GM12874 (cell line): ENCODE data around the gene CAD.

ENCODE experiments used
- TF ChIP-seq, protein P1 (sequence below): IDR thresholded peaks from 2 replicates; pipeline ENCODE4 v1.5.1; 2011; ENCODE audit warnings: low read depth, mild to moderate bottlenecking, control low read depth, low read length, moderate library complexity; ENCODE audit not compliant: insufficient read depth

CAD gene

GRCh38 chr2:27275211-27276150, 58.3 kb downstream of the CAD start, which contains the start of gene DNAJC5G:
Gene DNAJC5G (plus strand): TSS chr2:27275433. CDS start chr2:27276729, 1,296 bp downstream.
- TF ChIP-seq, protein P1, sequence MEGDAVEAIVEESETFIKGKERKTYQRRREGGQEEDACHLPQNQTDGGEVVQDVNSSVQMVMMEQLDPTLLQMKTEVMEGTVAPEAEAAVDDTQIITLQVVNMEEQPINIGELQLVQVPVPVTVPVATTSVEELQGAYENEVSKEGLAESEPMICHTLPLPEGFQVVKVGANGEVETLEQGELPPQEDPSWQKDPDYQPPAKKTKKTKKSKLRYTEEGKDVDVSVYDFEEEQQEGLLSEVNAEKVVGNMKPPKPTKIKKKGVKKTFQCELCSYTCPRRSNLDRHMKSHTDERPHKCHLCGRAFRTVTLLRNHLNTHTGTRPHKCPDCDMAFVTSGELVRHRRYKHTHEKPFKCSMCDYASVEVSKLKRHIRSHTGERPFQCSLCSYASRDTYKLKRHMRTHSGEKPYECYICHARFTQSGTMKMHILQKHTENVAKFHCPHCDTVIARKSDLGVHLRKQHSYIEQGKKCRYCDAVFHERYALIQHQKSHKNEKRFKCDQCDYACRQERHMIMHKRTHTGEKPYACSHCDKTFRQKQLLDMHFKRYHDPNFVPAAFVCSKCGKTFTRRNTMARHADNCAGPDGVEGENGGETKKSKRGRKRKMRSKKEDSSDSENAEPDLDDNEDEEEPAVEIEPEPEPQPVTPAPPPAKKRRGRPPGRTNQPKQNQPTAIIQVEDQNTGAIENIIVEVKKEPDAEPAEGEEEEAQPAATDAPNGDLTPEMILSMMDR: no peak

DNA sequence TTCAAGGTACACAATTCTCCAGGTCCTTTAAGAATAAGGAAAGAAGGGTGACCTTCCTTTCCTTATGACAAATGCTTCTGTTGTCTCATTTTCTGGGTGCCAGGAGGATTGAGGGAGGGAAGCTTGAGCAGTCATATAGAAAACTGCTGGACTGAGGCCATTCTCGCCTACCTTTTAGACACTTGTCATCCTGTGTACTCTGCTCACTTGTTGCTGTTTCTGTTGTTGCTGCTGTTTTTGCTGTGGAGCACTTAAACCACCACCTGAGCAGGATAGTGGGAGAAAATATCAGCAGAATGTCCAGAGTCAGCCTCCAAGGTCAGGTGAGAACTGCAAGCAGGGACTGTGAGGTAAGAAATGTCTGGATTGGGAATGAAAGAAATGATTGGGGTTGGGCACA, 60.8 kb downstream of the CAD start:
- TF ChIP-seq, protein P1: no peak

- TF ChIP-seq, protein P1: no peak
These were observed 63.7 kb downstream of the CAD start for GRCh38 chr2:27280826-27281225.

- TF ChIP-seq, protein P1: no peak
These were observed 64.3 kb downstream of the CAD start for GRCh38 chr2:27281442-27281841.

DNA sequence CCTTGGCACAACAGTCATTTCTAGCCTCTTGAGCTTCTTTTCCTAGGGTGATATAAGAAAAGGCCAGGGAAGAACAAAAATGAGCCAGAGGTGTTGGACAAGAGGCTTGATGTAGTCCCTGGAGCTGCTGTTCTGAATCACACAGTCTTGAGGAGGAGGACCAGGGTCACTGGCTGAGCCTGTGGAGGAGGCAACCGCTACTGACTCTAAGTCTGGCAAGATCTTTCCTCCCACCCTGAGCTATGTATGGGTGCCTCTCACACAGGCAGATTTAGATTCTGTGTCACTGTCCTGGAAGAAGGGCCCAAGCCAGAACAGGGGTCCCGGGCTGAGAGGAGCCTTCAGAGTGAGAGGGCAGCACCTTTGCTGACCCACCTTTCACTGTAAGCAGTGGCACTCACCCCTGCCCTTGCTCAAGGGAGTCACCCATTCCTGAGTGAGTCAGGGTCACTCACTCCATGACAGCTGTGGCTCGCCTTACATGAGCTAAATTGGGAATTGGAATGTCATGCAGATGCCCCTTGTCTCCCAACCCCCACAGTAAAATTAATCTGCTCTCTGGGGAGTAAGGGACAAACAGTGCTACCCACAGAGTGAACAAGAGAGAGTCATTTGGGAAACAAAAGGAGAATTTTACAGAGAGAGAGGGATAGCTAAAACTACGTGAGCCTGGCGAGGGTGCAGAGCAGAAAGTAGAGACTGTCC, 64.8 kb downstream of the CAD start, which contains the start of gene TRIM54:
TRIM54 (plus strand) TSS at position 575 of the 705 bp plus-strand sequence. CDS start 303 bp downstream, outside the sequence.
- TF ChIP-seq, protein P1: no peak

DNA sequence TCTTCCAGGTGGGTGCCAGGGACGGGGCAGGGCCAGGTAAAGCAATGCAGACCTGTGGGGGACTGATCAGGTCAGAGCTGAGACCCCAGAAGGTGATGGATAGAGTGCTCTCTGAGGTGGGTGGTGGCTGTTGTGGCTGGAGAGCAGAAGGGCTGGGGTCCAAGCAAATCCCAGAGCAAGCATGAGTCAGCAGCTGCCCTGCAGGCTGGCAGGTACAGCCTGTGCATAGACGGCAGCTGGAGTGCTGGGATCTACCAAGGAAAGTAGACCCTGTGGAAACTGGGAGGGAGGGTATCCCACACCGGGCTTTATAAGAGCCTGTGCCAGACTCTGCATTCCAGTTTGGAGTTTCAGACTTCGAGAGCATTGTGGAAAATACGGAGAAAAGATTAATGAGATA, 65.7 kb downstream of the CAD start:
- TF ChIP-seq, protein P1: no peak

DNA sequence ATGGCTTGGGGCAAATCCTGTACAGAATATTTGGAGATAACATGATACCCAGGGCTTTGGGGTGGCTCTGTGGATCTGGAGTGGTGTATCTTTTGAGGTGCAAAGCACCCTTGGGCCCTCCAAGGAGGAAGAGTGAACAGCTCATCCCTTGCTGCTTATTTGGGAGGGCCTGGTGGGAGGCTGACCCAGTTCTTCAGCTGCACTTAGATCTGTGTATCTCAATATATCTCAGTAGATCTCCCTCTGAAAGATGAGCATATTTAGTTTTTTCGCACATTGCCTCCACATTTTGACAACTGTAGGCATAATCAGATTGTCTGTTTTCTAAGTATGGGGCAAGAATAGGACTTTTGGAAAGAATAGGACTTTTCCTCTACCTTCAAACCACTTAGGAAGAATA, 67.8 kb downstream of the CAD start:
- TF ChIP-seq, protein P1: no peak
